ENCODE data around the gene LANCL2.

GRCh38 chr7:55475855-55476803 is 111.0 kb downstream of the LANCL2 start:
- TF ChIP-seq POLR2A (IDR thresholded peaks at IDR 0.05) (no peak), CTCF (IDR thresholded peaks at IDR 0.05) (no peak)

Data from stomach (tissue), 4 donors.